Right lobe of liver (tissue), 6 donors: ENCODE results near the gene CCDC185. TPM values are rescaled to one million over a fixed set of nuclear protein-coding genes. Genes with fewer than 3 reads are reported as not detected.

Experiments used
- ATAC-seq, 4 donors: fragments of 200-7000 bp; cut with Tn5 transposase; one replicate each; pipeline ENCODE4 v1.9.1; 2020; ENCODE audit warnings: mild to moderate bottlenecking in 4 of 4, moderate library complexity in 4 of 4
- DNase-seq, 3 donors: peaks; one replicate each; pipeline ENCODE4 v3.0.0-alpha.2; 2020
- H3K27ac ChIP-seq, 3 donors: fragments of 200-600 bp; one replicate each; pipeline ENCODE4 v1.8.0; 2022
- H3K27me3 ChIP-seq, 2 donors: fragments of 200-600 bp; one replicate each; pipeline ENCODE4 v1.8.0; 2022
- H3K36me3 ChIP-seq, 4 donors: fragments of 200-600 bp; sonication (generic) in 1 of 4; one replicate each; pipeline versions ENCODE4 v1.5.1 to v1.8.0; 2017 to 2022; ENCODE audit warnings: control low read depth in 1 of 4
- H3K4me1 ChIP-seq, 4 donors: fragments of 200-600 bp; sonication (generic) in 1 of 4; one replicate each; pipeline versions ENCODE4 v1.5.1 to v1.8.0; 2017 to 2022; ENCODE audit warnings: control low read depth in 1 of 4
- H3K4me3 ChIP-seq, 3 donors: fragments of 200-600 bp; one replicate each; pipeline ENCODE4 v1.8.0; 2022
- H3K9me3 ChIP-seq, 4 donors: fragments of 200-600 bp; sonication (generic) in 1 of 4; one replicate each; pipeline versions ENCODE4 v1.5.1 to v1.8.0; 2017 to 2022; ENCODE audit warnings: control low read depth in 1 of 4
- POLR2A ChIP-seq: fragments of 450-650 bp; IDR thresholded peaks from one replicate; pipeline ENCODE4 v1.6.1; 2017; ENCODE audit warnings: antibody characterized with exemption, mild to moderate bottlenecking
- WGBS: methylation state at CpG from one replicate; pipeline ENCODE4 v1.1.6; 2018; ENCODE audit warnings: low coverage, low lambda C conversion rate; ENCODE audit not compliant: insufficient coverage; ENCODE audit errors: missing lambda C conversion rate; 5-methylcytosine and 5-hydroxymethylcytosine counted together
- intact Hi-C, 2 donors: fragments of 100-400 bp; cut with DNase I; formaldehyde crosslinking; loops; one replicate each; pipeline versions ENCODE4 v1.11.2 to v1.14.1; 2022
- total RNA-seq, 6 experiments: library from RNA; depleted of rRNA in 2 of 6; stranded (reverse); fragments of >200 nt in 2 of 6; fragmentation: NEBNext Ultra II Directional in 3 of 6; extraction: Animal tissue kit (Norgen Biotek cat#: 25700) in 3 of 6; gene quantifications; one replicate each; pipeline versions ENCODE4 v1.1.0 to v1.2.4, GENCODE V29; 2016 to 2023
- TF ChIP-seq, protein P1 (sequence below), 4 donors: fragments of 200-600 bp in 3 of 4; fragments of 450-650 bp in 1 of 4; IDR thresholded peaks; one replicate each; pipeline versions ENCODE4 v1.5.1 to v1.8.0; 2016 to 2022; ENCODE audit warnings: antibody characterized with exemption in 4 of 4, mild to moderate bottlenecking in 2 of 4
- donor health status: DM: no; HTN: yes; CAD: no.
- donor health status: DM: no; HTN: no; CAD: no.
- donor health status: DM: no; HTN: no; CAD: no.
- donor health status: DM: no; HTN: yes; CAD: no.
- donor health status: DM: no; HTN: yes; CAD: no.

CCDC185 gene
- total RNA-seq, 6 experiments from 2014 or later: not detected

DNA sequence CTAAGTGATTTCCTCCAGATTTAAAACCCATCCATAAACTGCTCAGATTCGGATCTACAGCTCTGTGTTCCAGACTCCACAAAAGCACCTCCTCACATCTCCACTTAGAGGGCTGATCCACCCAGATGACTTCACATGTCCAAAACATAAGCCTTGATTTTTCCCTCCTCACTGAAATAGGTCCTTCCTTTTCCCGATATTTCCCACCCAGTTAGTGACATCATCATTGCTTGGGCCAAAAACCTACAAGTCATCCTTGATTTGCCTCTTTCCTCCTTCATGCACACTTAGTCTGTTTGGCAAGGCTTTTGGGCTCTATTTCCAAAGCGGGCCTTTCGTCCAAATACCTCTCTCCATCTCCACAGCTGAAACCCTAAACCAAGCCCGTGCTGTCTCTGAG is 32.3 kb downstream of the CCDC185 start:
- TF ChIP-seq, protein P1, sequence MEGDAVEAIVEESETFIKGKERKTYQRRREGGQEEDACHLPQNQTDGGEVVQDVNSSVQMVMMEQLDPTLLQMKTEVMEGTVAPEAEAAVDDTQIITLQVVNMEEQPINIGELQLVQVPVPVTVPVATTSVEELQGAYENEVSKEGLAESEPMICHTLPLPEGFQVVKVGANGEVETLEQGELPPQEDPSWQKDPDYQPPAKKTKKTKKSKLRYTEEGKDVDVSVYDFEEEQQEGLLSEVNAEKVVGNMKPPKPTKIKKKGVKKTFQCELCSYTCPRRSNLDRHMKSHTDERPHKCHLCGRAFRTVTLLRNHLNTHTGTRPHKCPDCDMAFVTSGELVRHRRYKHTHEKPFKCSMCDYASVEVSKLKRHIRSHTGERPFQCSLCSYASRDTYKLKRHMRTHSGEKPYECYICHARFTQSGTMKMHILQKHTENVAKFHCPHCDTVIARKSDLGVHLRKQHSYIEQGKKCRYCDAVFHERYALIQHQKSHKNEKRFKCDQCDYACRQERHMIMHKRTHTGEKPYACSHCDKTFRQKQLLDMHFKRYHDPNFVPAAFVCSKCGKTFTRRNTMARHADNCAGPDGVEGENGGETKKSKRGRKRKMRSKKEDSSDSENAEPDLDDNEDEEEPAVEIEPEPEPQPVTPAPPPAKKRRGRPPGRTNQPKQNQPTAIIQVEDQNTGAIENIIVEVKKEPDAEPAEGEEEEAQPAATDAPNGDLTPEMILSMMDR (IDR thresholded peaks at IDR 0.05): no peak
- no peak for TF ChIP-seq POLR2A
- ATAC-seq: no peak
- H3K4me3 ChIP-seq: no peak overlapping the region
- H3K4me1 ChIP-seq: peaks cover 0 to 9% (median 0%) of the 10 kb centered on the region in 4 donors
- H3K9me3 ChIP-seq: no peaks in the 10 kb centered on the region
- no peak overlapping the region for H3K27ac ChIP-seq
- intact Hi-C loops: no loop called here
- DNase-seq: no peak
- WGBS: 71% methylated on average over 5 of the region's 5 CpGs
- no peaks in the 10 kb centered on the region for H3K27me3 ChIP-seq
- no peaks in the 10 kb centered on the region for H3K36me3 ChIP-seq

DNA sequence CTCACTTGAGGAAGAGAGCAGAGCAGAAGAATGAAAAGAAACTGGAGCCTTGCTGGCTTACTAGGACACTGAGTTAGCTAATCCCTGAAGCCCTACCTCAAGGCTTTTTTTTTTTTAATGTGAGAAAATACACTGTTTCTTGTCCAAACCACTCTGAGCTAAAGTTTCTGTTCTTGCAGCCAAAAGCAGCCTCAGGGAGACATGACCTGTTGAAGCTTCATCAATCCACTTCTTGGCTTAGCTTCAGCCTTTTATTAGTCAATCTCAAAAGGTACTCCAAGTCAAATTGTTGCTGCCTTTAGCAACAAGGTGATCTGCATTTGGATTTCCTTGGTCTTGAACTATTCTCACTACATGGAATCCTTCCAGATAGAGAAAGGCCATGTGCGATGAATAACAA is 33.7 kb downstream of the CCDC185 start:
- intact Hi-C loops: no loop called here
- WGBS: 92% methylated on average over 1 of the region's 1 CpG

DNA sequence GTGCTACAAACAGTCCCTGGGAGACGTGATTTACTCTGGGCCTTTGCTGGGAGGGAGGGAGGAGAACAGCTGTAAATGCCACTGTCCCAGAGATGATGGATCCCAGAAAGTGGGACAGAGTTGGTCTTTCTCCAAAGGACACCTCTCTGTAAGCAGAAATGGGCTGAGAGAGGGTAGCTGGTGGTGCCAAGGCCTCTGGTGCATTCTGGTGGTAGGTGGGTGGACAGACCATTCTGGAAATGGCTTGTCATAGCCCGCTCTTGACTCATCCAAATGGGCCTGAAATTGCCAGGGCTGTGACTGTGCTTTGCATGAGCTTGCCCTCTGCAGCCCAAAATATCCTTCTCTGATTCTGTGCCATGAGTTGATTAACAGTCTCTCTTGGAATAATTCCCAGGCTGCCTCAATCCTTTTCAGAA is 36.1 kb downstream of the CCDC185 start:
- intact Hi-C loops: no loop called here
- Histone ChIP-seq H3K4me3 (no peak overlapping the region), H3K36me3 (no peaks in the 10 kb centered on the region), H3K27ac (no peak overlapping the region), H3K27me3 (no peaks in the 10 kb centered on the region), H3K4me1 (no peaks in the 10 kb centered on the region), H3K9me3 (no peaks in the 10 kb centered on the region)
- 80% methylated on average over 1 of the region's 2 CpGs for WGBS
- TF ChIP-seq, protein P1 (IDR thresholded peaks at IDR 0.05): no peak
- no peak for TF ChIP-seq POLR2A
- no peak for ATAC-seq
- no peak for DNase-seq

More for the DNA sequence above, 33.7 kb downstream of the CCDC185 start:
- Histone ChIP-seq H3K9me3 (no peaks in the 10 kb centered on the region), H3K36me3 (no peaks in the 10 kb centered on the region), H3K27me3 (no peaks in the 10 kb centered on the region), H3K27ac (no peak overlapping the region), H3K4me1 (no peaks in the 10 kb centered on the region), H3K4me3 (no peak overlapping the region)
- ATAC-seq (no peak), DNase-seq (no peak)
- TF ChIP-seq, protein P1 (IDR thresholded peaks at IDR 0.05): no peak
- no peak for TF ChIP-seq POLR2A

DNA sequence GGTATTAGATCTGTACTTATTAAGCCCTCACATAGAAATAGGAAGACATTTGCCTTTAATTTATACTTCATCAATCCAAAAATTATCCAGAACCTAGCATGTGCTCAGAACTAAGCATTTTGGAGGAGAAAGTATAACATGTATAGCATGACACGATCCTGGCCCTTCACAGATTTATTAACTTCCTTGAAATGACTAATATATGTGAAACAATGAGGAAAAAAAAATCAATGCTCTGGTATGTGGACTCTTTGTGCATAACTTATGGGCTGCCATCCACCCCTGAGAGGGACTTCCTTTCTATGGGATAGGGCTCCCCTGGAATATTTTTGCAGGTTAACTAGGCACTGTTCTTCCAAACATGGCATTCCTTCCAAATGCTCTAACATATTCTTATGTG is 36.6 kb downstream of the CCDC185 start:
- no peaks in the 10 kb centered on the region for H3K36me3 ChIP-seq
- no peak for TF ChIP-seq POLR2A
- TF ChIP-seq, protein P1 (IDR thresholded peaks at IDR 0.05): no peak
- H3K27me3 ChIP-seq: no peaks in the 10 kb centered on the region
- no peak for ATAC-seq
- H3K4me1 ChIP-seq: no peaks in the 10 kb centered on the region
- H3K4me3 ChIP-seq: no peak overlapping the region
- intact Hi-C loops: no loop called here
- no peaks in the 10 kb centered on the region for H3K9me3 ChIP-seq
- no peak overlapping the region for H3K27ac ChIP-seq
- WGBS: 53% methylated on average over 1 of the region's 1 CpG
- no peak for DNase-seq

DNA sequence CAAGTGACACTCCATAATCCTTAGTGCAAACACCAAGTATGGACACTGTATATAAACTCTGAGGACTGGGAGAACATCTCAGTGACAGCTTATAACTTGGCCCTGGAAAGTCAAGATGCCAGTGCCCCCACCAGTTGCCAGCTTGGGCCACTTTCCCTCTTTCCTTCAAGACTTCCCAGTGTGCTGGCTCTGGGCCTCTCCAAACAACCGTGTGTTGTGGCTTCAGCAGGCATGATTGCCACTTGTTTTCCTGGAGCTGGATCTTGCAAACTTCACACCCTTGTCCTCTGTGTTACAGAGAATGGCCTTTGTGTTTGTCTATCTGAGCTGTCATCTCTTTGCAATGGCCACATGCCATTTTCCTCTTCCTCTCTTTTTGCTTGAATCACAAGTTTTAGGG is 37.0 kb downstream of the CCDC185 start:
- Histone ChIP-seq H3K9me3 (no peaks in the 10 kb centered on the region), H3K4me3 (no peak overlapping the region), H3K27ac (no peak overlapping the region), H3K4me1 (no peaks in the 10 kb centered on the region), H3K27me3 (no peaks in the 10 kb centered on the region), H3K36me3 (no peaks in the 10 kb centered on the region)
- intact Hi-C loops: no loop called here
- no peak for DNase-seq
- no peak for ATAC-seq
- TF ChIP-seq, protein P1 (IDR thresholded peaks at IDR 0.05): no peak
- TF ChIP-seq POLR2A: no peak
- 43% methylated on average over 1 of the region's 1 CpG for WGBS
